KMS-11 (cell line): ENCODE data around the gene PNPLA5.

Experiments used
- H2AFZ ChIP-seq: fragments of 200-600 bp; sonication (generic); 2 replicates; pipeline ENCODE4 v1.6.1; 2016; ENCODE audit warnings: antibody characterized with exemption, mixed run types, low read depth
- H3K27ac ChIP-seq: fragments of 200-600 bp; sonication (generic); 2 replicates; pipeline ENCODE4 v1.6.1; 2016; ENCODE audit warnings: mild to moderate bottlenecking, mixed run types
- H3K27me3 ChIP-seq: fragments of 200-600 bp; sonication (generic); 2 replicates; pipeline ENCODE4 v1.6.1; 2017; ENCODE audit warnings: mild to moderate bottlenecking, low read depth, mixed run types, moderate library complexity; ENCODE audit not compliant: insufficient read depth
- H3K36me3 ChIP-seq: fragments of 200-600 bp; sonication (generic); 2 replicates; pipeline ENCODE4 v1.6.1; 2017; ENCODE audit warnings: mild to moderate bottlenecking, mixed run types; ENCODE audit not compliant: insufficient read depth
- H3K4me1 ChIP-seq: fragments of 200-600 bp; sonication (generic); 2 replicates; pipeline ENCODE4 v1.6.1; 2016; ENCODE audit warnings: mild to moderate bottlenecking, low read depth, mixed run types; ENCODE audit not compliant: poor library complexity, severe bottlenecking
- H3K4me2 ChIP-seq: fragments of 200-600 bp; sonication (generic); 2 replicates; pipeline ENCODE4 v1.7.0; 2016; ENCODE audit warnings: mild to moderate bottlenecking, mixed run types
- H3K4me3 ChIP-seq: fragments of 200-600 bp; sonication (generic); IDR thresholded peaks from 2 replicates; pipeline ENCODE4 v1.6.1; 2017; ENCODE audit warnings: low read depth, low read length, mixed read lengths; ENCODE audit not compliant: insufficient read depth
- H3K79me2 ChIP-seq: fragments of 200-600 bp; sonication (generic); 2 replicates; pipeline ENCODE4 v1.6.1; 2016; ENCODE audit warnings: low read depth, mixed run types; ENCODE audit not compliant: insufficient read depth
- H3K9ac ChIP-seq: fragments of 200-600 bp; sonication (generic); 2 replicates; pipeline ENCODE4 v1.6.1; 2016; ENCODE audit warnings: mild to moderate bottlenecking, mixed run types
- H4K20me1 ChIP-seq: fragments of 200-600 bp; sonication (generic); 2 replicates; pipeline ENCODE4 v1.6.1; 2016; ENCODE audit warnings: mild to moderate bottlenecking, mixed run types; ENCODE audit not compliant: insufficient read depth
- CTCF ChIP-seq: fragments of 200-600 bp; sonication (generic); conservative IDR thresholded peaks from 2 replicates; pipeline ENCODE4 v1.6.1; 2017; ENCODE audit warnings: low read depth, mild to moderate bottlenecking, antibody characterized with exemption, low read length, moderate library complexity, mixed read lengths

PNPLA5 gene

GRCh38 chr22:43900206-43900605, 8.4 kb upstream of the PNPLA5 start:
- Histone ChIP-seq H3K4me2 (no peak overlapping the region), H3K79me2 (no peaks in the 10 kb centered on the region), H3K9ac (no peak overlapping the region), H3K27ac (no peak overlapping the region), H3K4me3 (no peak overlapping the region), H2AFZ (no peak overlapping the region), H3K4me1 (no peaks in the 10 kb centered on the region), H4K20me1 (no peaks in the 10 kb centered on the region), H3K36me3 (no peaks in the 10 kb centered on the region), H3K27me3 (peaks cover 25% of the 10 kb centered on the region; the same call in 1 of the 2 replicates)
- no peak for TF ChIP-seq CTCF

- Histone ChIP-seq H3K4me3 (no peak overlapping the region), H3K4me1 (no peaks in the 10 kb centered on the region), H3K9ac (no peak overlapping the region), H3K27me3 (peaks cover 39% of the 10 kb centered on the region; the same call in 1 of the 2 replicates), H3K79me2 (no peaks in the 10 kb centered on the region), H4K20me1 (no peaks in the 10 kb centered on the region), H3K36me3 (no peaks in the 10 kb centered on the region), H2AFZ (no peak overlapping the region), H3K4me2 (no peak overlapping the region), H3K27ac (no peak overlapping the region)
- TF ChIP-seq CTCF: no peak
Measured at GRCh38 chr22:43897751-43898261, 6.0 kb upstream of the PNPLA5 start.

GRCh38 chr22:43895986-43896645, 4.3 kb upstream of the PNPLA5 start:
- H3K27ac ChIP-seq: no peak overlapping the region
- TF ChIP-seq CTCF: no peak
- H2AFZ ChIP-seq: no peak overlapping the region

GRCh38 chr22:43894122-43894521, 2.3 kb upstream of the PNPLA5 start:
- no peak for TF ChIP-seq CTCF
- no peak overlapping the region for H3K9ac ChIP-seq

More at GRCh38 chr22:43895986-43896645, 4.3 kb upstream of the PNPLA5 start:
- Histone ChIP-seq H4K20me1 (no peaks in the 10 kb centered on the region), H3K4me2 (no peak overlapping the region), H3K27me3 (peaks cover 38% of the 10 kb centered on the region; the same call in 1 of the 2 replicates), H3K79me2 (no peaks in the 10 kb centered on the region), H3K4me1 (no peaks in the 10 kb centered on the region), H3K4me3 (no peak overlapping the region), H3K36me3 (no peaks in the 10 kb centered on the region), H3K9ac (no peak overlapping the region)

More at GRCh38 chr22:43894122-43894521, 2.3 kb upstream of the PNPLA5 start:
- H3K27me3 ChIP-seq: peaks cover 41% of the 10 kb centered on the region; the same call in 1 of the 2 replicates
- no peak overlapping the region for H3K4me2 ChIP-seq
- H4K20me1 ChIP-seq: no peaks in the 10 kb centered on the region
- H3K27ac ChIP-seq: no peak overlapping the region
- no peaks in the 10 kb centered on the region for H3K79me2 ChIP-seq
- no peak overlapping the region for H3K4me3 ChIP-seq
- H3K36me3 ChIP-seq: no peaks in the 10 kb centered on the region
- H3K4me1 ChIP-seq: no peaks in the 10 kb centered on the region
- no peak overlapping the region for H2AFZ ChIP-seq
